ENCODE results near the gene LRCH1. TPM values are rescaled to one million over a fixed set of nuclear protein-coding genes. Genes with fewer than 3 reads are reported as not detected.

LRCH1 gene, protein sequence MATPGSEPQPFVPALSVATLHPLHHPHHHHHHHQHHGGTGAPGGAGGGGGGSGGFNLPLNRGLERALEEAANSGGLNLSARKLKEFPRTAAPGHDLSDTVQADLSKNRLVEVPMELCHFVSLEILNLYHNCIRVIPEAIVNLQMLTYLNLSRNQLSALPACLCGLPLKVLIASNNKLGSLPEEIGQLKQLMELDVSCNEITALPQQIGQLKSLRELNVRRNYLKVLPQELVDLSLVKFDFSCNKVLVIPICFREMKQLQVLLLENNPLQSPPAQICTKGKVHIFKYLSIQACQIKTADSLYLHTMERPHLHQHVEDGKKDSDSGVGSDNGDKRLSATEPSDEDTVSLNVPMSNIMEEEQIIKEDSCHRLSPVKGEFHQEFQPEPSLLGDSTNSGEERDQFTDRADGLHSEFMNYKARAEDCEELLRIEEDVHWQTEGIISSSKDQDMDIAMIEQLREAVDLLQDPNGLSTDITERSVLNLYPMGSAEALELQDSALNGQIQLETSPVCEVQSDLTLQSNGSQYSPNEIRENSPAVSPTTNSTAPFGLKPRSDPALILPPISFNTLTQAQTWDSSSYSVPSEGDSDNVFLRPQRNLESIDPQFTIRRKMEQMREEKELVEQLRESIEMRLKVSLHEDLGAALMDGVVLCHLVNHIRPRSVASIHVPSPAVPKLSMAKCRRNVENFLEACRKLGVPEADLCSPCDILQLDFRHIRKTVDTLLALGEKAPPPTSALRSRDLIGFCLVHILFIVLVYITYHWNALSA
- 28.4 TPM for total RNA-seq

GRCh38 chr13:46552889-46553520 is at the start of gene LRCH1:
Gene LRCH1 (plus strand): TSS chr13:46553170. CDS start chr13:46553397, 227 bp downstream.

GRCh38 chr13:46796515-46797474 is 243.8 kb downstream of the LRCH1 start, which contains the start of gene ESD:
Gene ESD (minus strand): TSS chr13:46797161. CDS start chr13:46791413, 5,748 bp downstream.

Small RNAs within 50 kb of the gene (small RNA-seq; reads per million reads assigned to genes)
- gene AL359880.1 (ENCODE audit: low replicate concordance) = not detected

Other genes with a start within 250 kb of the LRCH1 start
- 6.1 TPM for gene RUBCNL, start 165.9 kb upstream of the LRCH1 start, total RNA-seq
- 125 TPM for gene ESD, start 244.0 kb downstream of the LRCH1 start, total RNA-seq

Data from metanephros (tissue), 2 donors.